ENCODE data around the gene DPYSL5.
"Not testable (repeated sequence)": the region's sequence is repeated elsewhere in the genome, so short reads cannot be mapped to it uniquely, and the experiment has no call there.

The DPYSL5 gene

DNA sequence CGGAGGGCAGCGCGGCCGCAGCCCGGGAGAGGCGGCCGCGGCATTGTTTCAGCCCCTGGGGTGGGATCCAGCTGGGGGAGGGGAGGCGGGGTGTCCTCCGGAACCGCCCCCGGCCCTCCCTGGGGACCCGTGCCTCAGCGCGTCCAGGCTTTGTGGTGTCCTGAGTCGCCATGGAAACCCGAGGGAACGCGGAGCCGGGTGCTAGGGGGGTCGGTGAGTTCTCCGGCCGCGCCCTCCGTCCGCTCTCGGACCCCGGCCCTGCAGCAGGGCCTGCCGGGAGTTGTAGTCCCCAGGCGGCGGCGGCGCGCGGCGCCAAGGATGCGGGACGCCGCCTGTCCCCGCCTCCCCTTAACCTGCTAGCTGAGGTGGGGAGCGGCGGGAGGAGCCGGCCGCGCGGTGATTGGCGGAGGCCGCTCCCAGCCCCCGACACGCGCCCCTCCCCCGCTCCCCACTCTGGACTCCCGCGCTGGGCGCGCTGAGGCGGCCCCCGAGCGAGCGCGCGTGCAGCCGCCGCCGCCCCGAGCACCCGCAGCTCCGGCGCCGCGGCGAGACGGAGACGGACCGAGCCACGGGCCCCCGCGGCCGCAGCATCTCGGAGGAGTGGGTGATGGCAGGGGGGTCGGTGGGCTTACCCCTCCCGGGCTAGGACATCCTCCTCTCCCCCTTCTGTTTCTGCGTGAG, at the start of gene DPYSL5:
DPYSL5 (plus strand) TSS at position 478 of the 681 bp plus-strand sequence. CDS start 50,368 bp downstream, outside the sequence.
- peak; percentile 35 for DNase-seq

GRCh38 chr2:26801328-26801727, 46.6 kb upstream of the DPYSL5 start:
- no peak for DNase-seq

DNA sequence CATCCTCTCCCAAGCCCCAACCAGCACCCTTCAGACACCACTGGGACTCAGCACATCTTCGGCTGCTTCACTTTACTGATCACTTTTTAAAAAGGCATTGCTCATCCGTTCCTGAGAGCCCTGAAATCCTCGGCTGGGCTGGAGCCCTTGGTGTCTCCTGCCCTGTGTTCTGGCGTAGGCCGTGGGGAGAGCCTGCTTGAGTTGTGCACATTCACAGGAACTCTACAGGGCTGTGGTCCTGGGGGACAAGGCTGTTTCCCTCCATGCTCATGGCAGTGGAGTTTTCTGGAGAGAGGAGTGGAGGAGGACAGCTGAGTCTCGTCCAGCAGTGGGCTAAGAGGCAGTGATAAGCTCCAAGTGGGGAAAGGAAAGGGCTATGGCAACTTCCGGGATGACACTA, 46.1 kb upstream of the DPYSL5 start:
- no peak for DNase-seq

DNA sequence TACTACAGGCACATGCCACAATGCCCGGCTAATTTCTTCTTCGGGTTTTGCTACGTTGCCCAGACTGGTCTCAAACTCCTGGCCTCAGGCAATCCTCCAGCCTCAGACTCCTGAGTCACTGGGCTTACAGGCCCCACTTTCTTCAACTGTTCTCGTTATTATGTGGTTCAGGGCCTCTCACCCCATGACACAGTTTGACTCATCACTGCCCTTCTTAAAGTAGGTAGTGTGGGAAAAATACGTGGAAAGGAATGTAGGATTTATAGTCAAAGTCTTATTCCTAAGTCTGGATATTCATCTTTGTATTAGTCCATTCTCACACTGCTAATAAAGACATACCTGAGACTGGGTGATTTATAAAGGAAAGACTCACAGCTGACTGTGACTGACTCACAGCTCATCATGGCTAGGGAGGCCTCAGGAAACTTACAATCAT, 42.7 kb upstream of the DPYSL5 start:
- no peak for DNase-seq

GRCh38 chr2:26807788-26808460, 40.0 kb upstream of the DPYSL5 start:
- DNase-seq, result no peak

DNA sequence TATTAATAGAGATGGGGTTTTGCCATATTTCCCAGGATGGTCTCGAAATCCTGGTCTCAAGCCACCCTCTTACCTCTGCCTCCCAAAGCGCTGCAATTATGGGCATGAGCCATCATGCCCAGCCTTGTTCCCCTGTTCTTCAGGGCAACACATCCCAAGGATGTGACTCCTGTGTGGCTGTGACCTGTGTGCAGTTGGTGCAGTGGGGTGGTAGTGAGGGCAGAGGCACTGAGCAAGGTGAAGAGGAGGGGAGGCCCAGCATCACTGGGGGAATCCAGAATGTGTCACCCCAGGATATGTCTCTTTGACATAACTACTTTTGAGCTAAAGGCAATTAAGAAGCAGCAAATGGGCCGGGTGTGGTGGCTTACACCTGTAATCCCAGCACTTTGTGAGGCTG, 38.7 kb upstream of the DPYSL5 start:
- DNase-seq, result no peak

GRCh38 chr2:26809876-26810577, 37.9 kb upstream of the DPYSL5 start:
- DNase-seq, result peak; percentile 28

DNA sequence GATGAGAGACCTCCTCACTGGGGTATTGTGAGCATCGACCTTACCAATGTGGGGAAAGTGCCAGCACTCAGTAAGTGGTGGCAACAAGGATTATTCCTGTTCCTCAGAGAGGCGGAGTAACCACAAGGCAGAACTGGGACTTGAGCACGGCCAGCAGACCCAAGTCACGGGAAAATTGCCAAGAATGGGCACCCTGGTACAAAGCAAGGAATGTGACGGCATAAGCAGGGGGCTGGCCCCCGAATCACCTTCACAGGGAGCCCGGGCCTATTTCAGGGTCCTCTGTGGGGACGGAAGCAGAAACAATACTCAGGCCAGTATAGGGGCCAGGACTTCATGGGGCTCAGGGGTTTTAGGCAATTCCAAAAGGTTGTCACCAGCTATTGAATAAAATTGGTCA, 36.7 kb upstream of the DPYSL5 start:
- no peak for DNase-seq

GRCh38 chr2:26811791-26812694, 35.9 kb upstream of the DPYSL5 start:
- no peak for DNase-seq

DNA sequence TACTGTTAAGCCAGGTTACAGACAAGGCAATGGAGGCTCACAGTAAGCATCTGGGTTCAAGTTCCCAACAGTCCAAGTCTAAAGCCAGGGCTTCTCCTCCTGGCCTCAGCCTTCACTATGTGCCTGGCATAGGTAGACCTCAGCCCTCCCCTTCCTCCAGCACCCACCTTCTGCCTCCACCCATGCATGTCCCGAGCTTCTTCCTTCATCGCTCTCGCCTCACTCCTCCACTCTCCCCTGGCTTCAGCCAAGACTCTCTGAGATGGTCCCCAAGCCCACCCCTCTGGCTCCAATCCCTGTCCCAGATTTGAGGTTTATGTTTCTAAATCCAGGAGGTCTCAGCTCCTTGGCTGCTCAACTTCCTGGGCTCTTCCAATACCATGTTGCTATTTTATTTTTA, 35.2 kb upstream of the DPYSL5 start:
- DNase-seq, result no peak

DNA sequence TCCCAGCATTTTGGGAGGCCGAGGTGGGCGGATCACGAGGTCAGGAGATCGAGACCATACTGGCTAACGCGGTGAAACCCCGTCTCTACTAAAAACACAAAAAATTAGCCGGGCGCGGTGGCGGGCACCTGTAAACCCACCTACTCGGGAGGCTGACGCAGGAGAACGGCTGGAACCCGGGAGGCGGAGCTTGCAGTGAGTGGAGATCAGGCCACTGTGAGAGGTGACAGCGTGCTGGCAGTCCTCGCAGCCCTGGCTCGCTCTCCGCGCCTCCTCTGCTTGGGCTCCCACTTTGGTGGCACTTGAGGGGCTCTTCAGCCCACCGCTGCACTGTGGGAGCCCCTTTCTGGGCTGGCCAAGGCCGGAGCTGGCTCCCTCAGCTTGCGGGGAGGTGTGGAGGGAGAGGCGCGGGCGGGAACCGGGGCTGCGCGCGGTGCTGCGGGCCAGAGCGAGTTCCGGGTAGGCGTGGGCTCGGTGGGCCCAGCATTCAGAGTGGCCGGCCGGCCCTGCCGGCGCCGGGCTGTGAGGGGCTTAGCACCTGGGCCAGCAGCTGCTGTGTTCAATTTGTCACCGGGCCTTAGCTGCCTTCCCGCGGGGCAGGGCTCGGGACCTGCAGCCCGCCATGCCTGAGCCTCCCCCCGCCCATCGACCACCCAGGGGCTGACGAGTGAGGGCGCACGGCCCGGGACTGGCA, 33.7 kb upstream of the DPYSL5 start:
- not testable (repeated sequence) for DNase-seq

DNA sequence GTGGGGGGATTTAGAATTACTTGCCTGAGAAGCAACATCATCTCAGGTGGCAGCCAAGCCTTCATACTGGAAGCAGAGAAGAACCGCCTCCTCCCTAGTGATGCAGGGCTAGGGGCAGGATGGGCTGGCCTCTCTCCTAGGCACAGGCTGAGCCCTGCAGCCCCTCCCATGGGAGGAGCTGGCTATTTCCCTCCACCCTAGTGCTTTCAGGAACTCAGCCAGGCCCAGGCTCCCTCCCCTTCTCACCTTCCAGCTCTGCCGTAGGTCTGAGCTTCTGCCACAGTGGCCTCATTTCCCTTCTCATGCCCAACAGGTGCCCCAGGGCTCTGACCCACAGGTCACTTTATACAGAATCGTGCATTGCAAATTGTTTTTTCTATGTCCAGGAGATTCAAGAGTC, 31.0 kb upstream of the DPYSL5 start:
- no peak for DNase-seq

- no peak for DNase-seq
These were observed 29.7 kb upstream of the DPYSL5 start for GRCh38 chr2:26818255-26818654.

DNA sequence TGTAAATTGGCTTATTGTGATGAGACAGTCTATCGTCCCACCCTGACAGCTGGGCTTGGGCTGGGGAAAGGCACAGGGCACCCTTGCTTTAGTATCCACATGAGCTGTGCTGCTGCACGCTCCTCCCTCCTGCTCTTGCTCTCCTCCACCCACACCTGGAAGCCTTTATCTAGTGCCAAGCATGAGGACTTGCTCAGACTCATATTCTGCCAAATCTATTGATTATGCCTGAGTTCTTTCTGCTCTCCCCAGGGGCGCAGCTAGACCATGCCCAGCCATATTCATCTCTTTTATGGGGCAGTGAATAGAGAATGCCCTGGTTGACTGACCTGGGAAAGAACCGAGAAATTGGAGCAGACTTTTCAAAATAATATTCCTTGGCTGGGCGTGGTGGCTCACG, 29.0 kb upstream of the DPYSL5 start:
- DNase-seq, result no peak

GRCh38 chr2:26820932-26821331, 27.0 kb upstream of the DPYSL5 start:
- no peak for DNase-seq

- DNase-seq, result no peak
These were observed 25.1 kb upstream of the DPYSL5 start for GRCh38 chr2:26822877-26823276.

GRCh38 chr2:26838121-26838906, 9.6 kb upstream of the DPYSL5 start:
- no peak for DNase-seq

DNA sequence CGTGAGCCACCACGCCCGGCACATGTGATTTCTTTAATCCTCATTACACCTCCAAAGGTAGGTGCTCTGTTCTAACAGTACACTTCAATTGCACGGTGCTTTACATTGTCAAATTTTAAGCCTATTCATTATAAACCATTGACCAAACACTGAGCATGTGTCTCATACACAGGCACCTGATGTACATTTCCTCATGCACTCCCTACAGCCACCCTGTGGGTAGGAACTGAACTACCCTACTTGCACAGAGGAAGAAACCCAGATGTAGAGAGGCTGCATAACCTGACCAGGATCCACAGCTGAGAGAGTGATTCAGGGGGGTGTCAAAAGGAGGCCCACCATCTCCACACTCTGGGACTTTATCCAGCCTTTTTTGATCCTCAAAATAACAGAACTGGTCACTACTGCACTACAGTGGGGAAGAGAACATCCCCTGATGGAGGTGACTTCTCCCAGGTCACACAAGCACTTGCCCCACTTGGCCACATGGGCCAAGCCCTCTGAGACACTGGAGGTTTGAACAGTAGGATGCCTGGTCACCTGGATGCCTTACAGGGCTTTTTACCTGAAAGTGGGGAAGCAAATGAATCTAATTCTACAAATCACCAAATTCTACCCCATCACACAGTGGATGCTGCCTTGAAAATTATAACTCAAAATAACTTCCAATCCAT, 6.9 kb upstream of the DPYSL5 start:
- no peak for DNase-seq

DNA sequence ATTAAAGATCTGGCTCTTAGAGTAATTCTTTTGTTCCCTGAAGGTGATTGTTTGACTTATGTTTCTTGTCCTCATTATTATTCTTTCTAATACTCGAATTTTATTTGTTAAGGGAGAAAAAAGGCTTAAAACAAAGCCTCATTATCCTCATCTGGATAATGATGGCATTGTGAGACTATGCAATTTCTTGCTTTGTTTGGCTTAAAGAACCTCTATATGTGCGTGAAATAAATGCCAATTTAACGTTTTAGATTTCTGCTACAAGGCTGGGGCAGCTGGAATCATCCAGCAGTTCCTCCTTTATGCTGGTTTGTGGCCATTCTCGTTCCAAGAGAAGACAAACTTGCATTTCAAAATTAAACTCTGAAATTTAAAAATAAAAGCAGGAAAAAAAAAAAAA, 4.9 kb upstream of the DPYSL5 start:
- no peak for DNase-seq

DNA sequence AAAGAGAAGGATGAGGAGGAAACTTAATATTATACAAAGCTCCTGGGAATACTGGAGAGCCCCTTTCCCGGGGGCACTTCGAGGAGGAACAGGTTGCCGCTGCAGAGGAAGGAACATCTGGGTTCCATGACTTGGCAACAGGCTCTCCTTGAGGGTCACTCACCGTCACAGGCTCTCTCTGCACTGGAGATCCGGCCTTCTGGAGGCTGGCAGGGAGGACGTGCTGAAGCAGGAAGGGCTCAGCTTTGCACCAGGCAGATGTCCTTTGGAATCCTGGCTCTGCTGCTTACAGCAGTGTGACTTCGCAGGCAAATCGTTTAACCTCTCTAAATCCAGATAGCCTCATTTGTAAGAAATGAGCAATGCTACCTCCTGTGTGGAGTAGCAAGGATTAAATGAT, 2.9 kb upstream of the DPYSL5 start:
- no peak for DNase-seq
